HG03439 (cell line): ENCODE measurements around the gene ZEB2.
A peak's percentile ranks its signal among the peaks of the same experiment; 100 is the strongest.
"Not testable (repeated sequence)": the region's sequence is repeated elsewhere in the genome, so short reads cannot be mapped to it uniquely, and the experiment has no call there.

Source experiments
- ATAC-seq: cut with Tn5 transposase; IDR thresholded peaks from one replicate; pipeline ENCODE4 v1.9.1; 2021; ENCODE audit warnings: mild to moderate bottlenecking, moderate library complexity; ENCODE audit not compliant: unreplicated experiment

The ZEB2 gene

GRCh38 chr2:144396318-144396717 is 123.6 kb downstream of the ZEB2 start:
- ATAC-seq: no peak

GRCh38 chr2:144390424-144391020 is 129.4 kb downstream of the ZEB2 start:
- no peak for ATAC-seq

GRCh38 chr2:144389930-144390311 is 130.0 kb downstream of the ZEB2 start:
- ATAC-seq: no peak

GRCh38 chr2:144389151-144389929 is 130.6 kb downstream of the ZEB2 start:
- no peak for ATAC-seq

GRCh38 chr2:144385381-144385780 is 134.5 kb downstream of the ZEB2 start:
- ATAC-seq: no peak

GRCh38 chr2:144383571-144384100 is 136.3 kb downstream of the ZEB2 start:
- no peak for ATAC-seq

GRCh38 chr2:144382849-144383248 is 137.1 kb downstream of the ZEB2 start:
- peak; percentile 93 for ATAC-seq

GRCh38 chr2:144381716-144382115 is 138.2 kb downstream of the ZEB2 start:
- no peak for ATAC-seq

DNA sequence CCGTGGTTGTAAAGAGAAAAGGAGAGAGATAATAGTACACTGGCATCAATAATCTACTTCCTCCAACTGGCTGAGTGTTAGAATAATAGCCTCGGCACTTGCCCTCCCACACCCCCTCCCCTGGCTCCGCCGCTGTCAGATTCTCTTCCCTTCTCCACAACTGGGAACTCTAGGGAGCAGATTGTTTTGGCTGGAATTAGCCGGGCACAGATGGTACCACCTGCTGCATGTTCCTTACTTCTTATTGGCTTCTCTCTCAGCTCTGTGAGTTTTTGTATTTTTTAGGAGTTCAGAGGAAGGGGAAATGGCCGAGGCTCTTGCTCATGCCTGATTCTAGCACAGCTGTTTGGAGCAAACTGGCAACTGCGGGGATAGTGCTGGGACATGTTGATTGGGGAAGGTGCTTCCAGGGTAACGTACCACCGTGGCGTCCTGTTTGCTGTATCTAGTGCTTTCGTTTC is 140.0 kb downstream of the ZEB2 start:
- no peak for ATAC-seq

DNA sequence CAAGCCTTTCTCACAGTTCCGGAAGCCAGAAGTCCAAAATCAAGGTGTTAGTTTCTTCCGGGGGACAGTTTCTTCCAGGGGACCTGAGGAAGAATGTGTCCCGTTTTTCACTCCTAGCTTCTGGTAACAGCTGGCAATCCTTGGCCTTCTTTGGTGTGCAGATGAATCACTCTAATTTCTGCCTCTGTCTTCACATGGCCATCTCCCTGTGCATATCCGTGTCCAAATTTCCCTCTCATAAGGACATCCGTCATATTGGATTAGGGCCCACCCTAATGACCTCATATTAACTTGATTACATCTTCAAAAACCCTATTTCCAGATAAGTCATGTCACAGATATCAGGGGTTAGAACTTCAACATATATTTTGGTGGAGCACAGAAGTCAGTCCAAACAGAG is 141.4 kb downstream of the ZEB2 start:
- no peak for ATAC-seq

DNA sequence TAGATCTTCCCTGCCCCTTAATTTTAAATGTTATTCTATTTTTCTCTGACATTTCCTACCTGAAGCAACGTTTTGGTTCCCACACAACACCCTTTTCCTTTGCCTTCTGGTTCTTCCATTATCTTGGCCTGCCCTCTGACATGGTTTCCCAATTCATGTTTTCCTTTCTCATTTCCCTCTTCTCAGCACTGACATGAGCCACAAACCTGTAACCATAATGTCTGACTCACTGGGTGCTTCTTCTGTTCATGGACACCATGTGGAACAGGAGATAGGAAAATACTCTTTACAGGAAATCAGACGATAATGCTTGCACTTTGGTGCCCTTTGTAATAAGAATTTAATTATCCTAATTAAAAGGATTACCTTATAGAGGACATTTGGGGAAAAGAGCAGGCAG is 142.0 kb downstream of the ZEB2 start:
- no peak for ATAC-seq

DNA sequence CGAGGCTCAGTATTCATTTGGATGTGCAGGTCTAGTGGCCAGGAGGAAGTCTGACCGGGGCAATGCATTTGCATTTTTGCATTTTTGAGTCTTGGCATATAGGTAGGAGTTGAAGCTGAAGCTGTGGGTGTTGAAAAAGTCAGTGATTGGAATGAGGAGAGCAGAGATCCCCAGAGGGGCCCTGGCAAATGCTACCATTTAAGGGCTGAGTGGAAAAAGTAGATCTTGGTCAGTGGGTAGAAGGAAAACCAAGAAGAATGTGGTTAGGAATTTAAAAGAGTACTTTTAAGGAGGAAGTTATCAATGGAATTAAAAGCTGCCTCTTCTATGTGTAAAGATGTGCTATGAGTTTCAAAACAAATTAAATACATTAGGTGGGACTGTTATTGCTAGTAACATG is 143.0 kb downstream of the ZEB2 start:
- no peak for ATAC-seq

DNA sequence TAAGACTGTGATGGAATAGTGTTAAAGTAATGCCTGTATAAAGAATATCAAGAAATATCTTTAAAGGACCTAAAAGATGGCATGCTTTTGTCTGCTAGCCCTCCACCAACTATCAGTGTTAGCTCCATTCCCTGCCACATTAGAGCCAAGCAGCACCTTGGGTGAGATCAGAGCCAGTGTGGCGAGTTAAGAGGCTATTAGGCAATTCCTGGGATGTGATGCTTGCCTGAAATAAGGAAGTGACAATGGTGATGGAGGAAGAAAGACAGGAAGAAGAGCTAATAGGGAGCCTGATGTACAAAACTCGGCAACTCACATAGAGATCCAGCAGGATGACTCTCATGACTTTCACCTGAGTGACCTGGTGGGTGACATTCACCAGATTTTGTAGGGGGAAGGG is 143.5 kb downstream of the ZEB2 start:
- ATAC-seq: no peak

DNA sequence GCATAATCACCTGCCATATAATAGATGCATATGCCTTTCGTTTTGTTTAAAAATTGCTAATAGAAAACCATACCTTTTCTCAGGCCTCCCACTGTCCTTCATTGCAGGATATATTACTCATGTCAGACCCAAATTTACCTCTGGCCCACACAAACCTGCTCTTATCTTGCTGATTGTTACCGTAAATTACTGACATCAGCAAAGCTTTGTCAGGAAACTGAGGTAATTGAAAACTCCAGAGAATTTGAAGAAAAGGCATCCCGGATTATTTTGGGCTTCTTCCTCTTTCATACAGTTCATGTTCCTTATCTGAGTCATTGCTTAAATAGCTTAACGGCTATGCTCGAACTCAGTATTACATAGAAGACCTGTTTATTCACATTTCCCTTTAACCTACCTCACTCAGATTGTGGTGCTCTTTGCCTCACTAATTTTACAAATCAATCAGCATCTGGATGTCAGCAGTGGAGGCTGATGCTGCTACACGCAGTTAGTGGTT is 145.7 kb downstream of the ZEB2 start:
- ATAC-seq: peak; percentile 60

GRCh38 chr2:144372410-144373080 is 147.4 kb downstream of the ZEB2 start:
- no peak for ATAC-seq

GRCh38 chr2:144370937-144371584 is 148.9 kb downstream of the ZEB2 start:
- ATAC-seq: no peak

DNA sequence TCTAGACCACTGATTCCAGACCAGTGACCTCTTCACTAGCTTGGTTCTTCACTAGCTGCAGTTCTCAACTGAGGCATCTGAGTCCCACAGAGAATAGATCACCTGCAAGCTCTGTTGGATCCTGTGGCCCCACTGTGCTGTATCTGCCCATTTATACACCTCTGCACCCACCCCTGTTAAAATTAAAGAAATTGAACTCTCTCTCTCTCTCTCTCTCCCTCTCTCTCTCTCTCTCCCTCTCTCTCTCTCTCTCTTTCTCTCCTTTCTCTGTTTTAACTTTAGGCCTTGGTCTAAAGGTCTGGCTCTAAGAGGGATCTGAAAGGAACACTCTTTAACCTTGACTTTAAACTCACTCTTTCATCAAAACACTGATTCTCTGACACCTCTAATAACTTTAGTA is 150.5 kb downstream of the ZEB2 start:
- no peak for ATAC-seq

- ATAC-seq: no peak
Observed at GRCh38 chr2:144366825-144367429, 153.0 kb downstream of the ZEB2 start.

DNA sequence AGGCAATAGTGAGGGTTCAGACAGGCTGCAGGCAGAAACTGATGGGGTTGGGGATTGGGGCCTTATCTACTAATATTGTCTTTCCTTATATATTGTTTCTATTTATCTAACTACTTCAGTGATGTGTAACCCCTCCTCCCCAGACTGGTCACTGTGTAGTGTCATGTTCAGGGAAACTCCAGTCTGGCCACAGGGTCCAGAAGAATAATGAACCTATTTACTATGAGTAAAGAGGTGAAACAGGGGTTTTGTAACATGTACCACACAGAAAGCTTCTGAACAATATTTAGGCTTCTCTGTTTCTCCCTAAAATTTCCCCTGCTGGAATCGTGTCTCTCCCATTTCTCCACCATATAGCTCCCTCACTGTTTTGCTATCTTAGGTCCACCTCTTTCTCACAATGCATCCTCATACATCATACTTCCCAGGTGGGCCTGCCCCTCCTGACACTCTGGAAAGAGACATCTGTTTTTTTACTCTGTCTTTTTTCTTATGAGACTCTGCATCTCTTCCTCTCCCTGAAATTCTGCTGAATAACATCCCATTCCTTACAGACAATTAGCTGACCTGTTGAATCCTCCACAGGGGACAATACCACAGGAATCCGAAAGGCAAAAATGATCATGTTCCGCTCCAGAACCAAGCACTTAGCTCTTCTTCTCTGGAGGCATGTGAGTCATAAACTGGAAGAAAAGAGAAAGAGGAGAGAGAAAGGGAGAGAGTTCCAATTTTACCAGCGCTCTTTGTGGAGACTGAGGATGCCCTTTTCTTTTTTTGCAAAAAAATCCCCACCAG is 154.8 kb downstream of the ZEB2 start:
- ATAC-seq: peak; percentile 80

GRCh38 chr2:144364247-144364646 is 155.7 kb downstream of the ZEB2 start:
- ATAC-seq: not testable (repeated sequence)
